GM19468 (cell line): ENCODE results near the gene CYP2A6.
"Not testable (repeated sequence)": the region's sequence is repeated elsewhere in the genome, so short reads cannot be mapped to it uniquely, and the experiment has no call there.

Source experiments
- ATAC-seq: cut with Tn5 transposase; IDR thresholded peaks from one replicate; pipeline ENCODE4 v1.9.1; 2021; ENCODE audit warnings: mild to moderate bottlenecking, moderate library complexity, moderate number of reproducible peaks; ENCODE audit not compliant: unreplicated experiment; ENCODE audit errors: extremely low read depth

CYP2A6 gene

DNA sequence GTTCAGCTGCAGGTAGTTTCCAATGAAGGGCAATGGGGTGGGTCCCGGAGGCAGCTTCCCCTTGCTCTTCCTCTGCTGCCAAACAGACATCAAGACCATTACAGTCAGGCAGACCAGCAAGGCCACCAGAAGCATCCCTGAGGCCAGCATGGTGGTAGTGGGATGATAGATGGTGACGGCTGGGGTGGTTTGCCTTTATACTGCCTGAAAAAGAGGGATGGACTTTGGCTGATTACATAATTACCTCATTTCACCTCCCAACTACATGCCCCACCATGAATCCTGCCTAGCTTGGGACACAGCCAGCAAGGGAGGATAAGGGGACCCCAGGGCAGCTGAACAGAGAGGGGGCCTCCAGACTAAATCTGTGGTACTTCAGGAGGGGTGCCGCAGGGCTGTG is at the start of gene CYP2A6:
Gene CYP2A6, minus strand, starts transcription at position 171 of the 400 bp plus-strand sequence. Its CDS starts 21 bp downstream, at position 150.
- ATAC-seq = not testable (repeated sequence)

DNA sequence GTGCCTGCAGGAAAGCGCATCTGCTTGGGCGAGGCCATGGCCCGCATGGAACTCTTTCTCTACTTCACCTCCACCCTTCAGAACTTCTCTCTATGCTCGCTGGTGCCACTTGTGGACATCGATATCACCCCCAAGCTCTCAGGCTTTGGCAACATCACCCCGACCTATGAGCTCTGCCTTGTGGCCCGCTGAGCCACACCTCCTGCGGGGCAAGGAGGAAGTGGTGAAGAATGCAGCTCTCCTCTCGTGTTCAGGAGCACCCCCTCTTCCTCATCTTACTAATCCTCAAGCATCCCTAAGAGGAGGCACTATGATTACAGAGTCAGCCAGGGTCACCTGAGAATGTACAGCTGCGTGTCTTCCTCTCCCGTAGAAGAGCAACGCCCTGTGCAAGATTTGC is 49.7 kb upstream of the CYP2A6 start:
- ATAC-seq = not testable (repeated sequence)

GRCh38 chr19:40896843-40897789 is 46.9 kb upstream of the CYP2A6 start:
- not testable (repeated sequence) for ATAC-seq

- ATAC-seq = no peak
Observed at GRCh38 chr19:40896418-40896796, 46.2 kb upstream of the CYP2A6 start.

GRCh38 chr19:40893112-40893511 is 42.9 kb upstream of the CYP2A6 start:
- no peak for ATAC-seq

DNA sequence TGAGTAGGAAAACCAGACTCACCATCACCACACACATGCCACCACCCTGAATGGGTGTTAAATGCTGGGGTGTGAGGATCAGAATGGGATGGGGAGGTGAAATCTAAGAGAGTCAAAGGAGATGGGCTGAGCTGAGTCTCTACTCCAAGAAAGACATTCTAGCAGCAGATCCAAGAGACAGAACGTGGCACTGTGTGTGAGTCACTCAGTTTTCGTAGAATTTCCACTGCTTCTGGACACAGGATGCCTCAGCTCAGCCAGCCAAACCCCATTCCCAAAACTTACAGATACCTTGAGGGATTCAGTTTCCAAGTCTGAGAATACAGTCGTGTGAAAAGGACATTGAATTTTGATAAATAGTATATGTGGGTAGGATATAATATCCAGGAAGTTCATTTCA is 39.1 kb upstream of the CYP2A6 start:
- ATAC-seq = no peak

DNA sequence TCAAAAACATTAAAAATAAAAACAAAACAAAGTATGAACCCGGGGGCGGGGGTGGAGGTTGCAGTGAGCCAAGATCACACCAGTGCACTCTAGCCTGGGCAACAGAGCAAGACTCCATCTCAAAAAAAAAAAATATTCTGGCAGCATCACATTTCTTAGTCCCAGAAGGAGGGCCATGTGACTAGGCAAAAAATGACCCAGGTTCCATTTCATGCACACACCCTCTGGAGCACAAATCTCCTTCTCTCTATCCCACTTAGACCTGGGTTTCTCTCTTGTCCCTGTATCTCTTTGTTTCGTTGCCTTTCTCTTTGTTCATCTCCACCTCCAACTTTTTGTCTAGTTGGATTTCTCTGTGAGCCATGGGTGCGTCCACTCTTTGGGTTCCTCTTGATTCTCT is 37.9 kb upstream of the CYP2A6 start:
- no peak for ATAC-seq

- not testable (repeated sequence) for ATAC-seq
Observed at GRCh38 chr19:40884187-40884931, 34.1 kb upstream of the CYP2A6 start.

DNA sequence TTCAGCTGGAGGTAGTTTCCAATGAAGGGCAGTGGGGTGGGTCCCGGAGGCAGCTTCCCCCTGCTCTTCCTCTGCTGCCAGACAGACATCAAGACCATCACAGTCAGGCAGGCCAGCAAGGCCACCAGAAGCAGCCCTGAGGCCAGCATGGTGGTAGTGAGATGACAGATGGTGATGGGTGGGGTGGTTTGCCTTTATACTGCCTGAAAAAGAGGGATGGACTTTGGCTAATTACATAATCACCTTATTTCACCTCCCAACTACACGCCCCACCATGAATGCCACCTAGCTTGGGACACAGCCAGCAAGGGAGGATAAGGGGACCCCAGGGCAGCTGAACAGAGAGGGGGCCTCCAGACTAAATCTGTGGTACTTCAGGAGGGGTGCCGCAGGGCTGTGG is 31.8 kb upstream of the CYP2A6 start, which contains the start of gene CYP2A7:
Gene CYP2A7, minus strand, starts transcription at position 170 of the 400 bp plus-strand sequence. Its CDS starts 21 bp downstream, at position 149.
- ATAC-seq = not testable (repeated sequence)

- not testable (repeated sequence) for ATAC-seq
Observed at GRCh38 chr19:40879349-40879748, 29.1 kb upstream of the CYP2A6 start.

DNA sequence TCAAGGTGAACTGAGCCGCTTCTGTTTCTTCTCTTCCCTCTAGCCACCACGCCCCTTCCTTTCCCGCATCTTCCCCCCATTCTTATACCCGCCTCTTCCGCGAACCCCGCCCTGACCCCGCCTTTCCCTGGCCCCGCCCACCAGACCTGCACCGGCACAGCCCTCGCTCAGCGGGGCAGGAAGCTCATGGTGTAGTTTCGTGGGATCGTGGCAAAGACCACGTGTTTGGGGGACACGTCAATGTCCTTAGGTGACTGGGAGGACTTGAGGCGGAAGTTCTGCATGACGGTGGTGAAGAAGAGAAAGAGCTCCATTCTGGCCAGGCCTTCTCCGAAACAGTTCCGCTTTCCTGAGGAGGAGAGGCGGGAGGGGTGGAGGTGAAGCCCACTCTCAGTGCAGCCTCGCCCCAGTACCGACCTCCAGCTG is 25.3 kb upstream of the CYP2A6 start:
- ATAC-seq = not testable (repeated sequence)

DNA sequence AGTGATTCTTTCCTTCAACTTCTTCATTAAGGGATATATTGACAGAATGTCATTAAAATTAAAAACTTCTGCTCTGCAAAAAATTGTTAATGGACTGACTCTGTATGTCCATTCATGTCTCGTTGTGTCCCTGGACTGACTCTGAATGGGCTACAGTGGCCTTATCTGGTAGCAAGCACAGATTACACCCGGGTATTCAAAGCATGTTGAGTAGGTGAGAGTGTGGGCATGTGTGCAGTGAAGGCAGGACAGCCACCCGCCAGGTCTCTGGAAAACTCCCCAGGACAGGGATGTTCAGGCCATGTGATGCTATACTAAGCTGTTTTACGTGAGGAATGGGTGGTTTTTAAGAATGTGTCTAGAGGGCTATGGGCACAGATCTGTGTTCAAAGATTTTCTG is 24.6 kb upstream of the CYP2A6 start:
- not testable (repeated sequence) for ATAC-seq

DNA sequence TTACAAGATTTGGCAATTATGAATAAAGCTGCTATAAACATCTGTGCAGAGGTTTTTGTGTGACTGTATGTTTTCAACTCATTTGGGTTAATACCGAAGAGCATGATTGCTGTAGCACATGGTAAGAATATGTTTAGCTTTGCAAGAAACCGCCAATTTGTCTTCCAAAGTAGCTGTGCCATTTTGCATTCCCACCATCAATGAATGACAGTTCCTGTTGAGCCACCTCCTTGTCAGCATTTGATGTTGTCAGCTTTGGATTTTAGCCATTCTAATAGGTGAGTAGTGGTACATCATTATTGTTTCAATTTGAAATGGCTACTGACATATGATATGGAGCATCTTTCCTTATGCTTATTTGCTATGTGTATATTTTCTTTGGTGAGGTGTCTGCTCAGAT is 23.6 kb upstream of the CYP2A6 start:
- ATAC-seq = not testable (repeated sequence)

- ATAC-seq = no peak
Observed at GRCh38 chr19:40872209-40872608, 22.0 kb upstream of the CYP2A6 start.

- ATAC-seq = no peak
Observed at GRCh38 chr19:40867701-40868100, 17.5 kb upstream of the CYP2A6 start.

DNA sequence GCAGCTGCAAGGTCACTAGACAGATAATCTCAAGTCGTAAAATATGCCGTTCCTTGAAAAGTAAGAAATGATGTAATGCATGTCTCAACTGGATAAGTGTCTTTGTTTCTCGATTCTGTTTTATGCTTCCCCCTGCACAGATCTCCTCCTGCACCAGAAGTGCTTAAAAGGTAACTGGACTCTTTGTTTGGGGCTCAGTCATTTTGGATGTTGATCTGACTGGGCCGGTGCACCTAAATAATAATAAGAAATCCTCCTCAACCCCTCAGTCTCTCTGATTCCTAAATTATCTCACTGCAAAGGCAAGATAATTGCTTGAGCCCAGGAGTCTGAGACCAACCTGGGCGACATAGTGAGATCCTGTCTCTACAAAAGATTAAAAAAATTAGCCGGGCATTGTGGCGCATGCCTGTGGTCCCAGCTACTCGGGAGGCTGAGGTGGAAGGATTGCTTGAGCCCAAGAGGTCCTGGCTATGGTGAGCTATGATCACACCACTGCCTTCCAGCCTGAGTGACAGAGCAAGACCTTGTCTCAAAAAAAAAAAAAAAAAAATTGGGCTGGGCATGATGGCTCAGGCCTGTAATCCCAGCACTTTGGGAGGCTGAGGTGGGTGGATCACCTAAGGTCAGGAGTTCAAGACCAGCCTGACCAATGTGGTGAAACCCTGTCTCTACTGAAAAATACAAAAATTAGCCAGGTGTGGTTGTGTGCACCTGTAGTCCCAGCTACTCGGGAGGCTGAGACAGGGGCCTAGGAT is 14.7 kb upstream of the CYP2A6 start:
- ATAC-seq = not testable (repeated sequence)

DNA sequence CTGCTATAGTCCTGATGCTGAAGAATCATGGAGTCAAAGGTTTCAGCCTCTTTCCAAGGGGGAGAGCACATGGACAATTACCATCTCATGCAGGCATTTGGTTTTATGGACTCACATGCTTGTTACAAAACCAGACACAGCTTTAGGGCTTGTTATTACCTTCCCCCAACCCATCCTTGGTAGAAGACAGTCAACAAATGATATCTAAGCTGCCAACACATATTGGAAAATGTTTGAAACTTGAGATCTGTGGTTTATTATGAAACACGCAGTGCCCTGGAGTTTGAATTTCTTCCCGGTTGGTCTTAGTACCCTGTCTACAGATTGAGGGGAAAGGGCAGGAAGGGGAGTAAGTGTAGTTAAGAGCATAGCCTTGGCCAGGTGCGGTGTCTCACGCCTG is 12.5 kb upstream of the CYP2A6 start:
- ATAC-seq = no peak

GRCh38 chr19:40862333-40862732 is 12.1 kb upstream of the CYP2A6 start:
- no peak for ATAC-seq

DNA sequence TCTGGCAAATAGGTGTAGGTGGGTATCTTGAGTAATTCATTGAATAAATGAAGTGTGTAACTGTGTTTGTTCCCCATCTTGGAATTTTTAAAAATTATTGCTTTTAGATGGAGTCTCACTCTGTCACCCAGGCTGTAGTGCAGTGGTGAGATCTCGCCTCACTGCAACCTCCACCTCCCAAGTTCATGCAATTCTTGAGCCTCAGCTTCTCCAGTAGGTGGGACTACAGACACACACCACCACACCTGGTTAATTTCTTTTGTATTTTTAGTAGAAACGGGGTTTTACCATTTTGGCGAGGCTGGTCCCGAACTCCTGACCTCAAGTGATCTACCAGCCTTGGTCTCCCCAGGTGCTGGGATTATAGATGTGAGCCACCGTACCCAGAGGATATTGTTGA is 7.9 kb upstream of the CYP2A6 start:
- no peak for ATAC-seq

- not testable (repeated sequence) for ATAC-seq
Observed at GRCh38 chr19:40852467-40853152, 2.4 kb upstream of the CYP2A6 start.
